Liver (tissue), 9 donors: Measurements from ENCODE around the gene BTBD8. TPM values are rescaled to one million over a fixed set of nuclear protein-coding genes. Genes with fewer than 3 reads are reported as not detected.

Source experiments
- DNase-seq: peaks from one replicate; pipeline ENCODE4 v3.0.0-alpha.2; 2017; ENCODE audit warnings: low spot score
- H3K27ac ChIP-seq, 2 donors: one replicate each; pipeline ENCODE4 v1.7.0; 2013; ENCODE audit warnings: inconsistent platforms in 2 of 2, low read length in 2 of 2, control low read depth in 1 of 2, low read depth in 1 of 2, mild to moderate bottlenecking in 1 of 2
- H3K27me3 ChIP-seq, 4 donors: one replicate each; pipeline versions ENCODE4 v1.6.1 to v1.7.0; 2013; ENCODE audit warnings: low read length in 3 of 4, inconsistent platforms in 1 of 4, mild to moderate bottlenecking in 1 of 4, moderate library complexity in 1 of 4; ENCODE audit not compliant: control insufficient read depth in 4 of 4, insufficient read depth in 4 of 4
- H3K36me3 ChIP-seq, 4 donors: one replicate each; pipeline versions ENCODE4 v1.6.1 to v1.7.0; 2013; ENCODE audit warnings: low read length in 3 of 4, mild to moderate bottlenecking in 3 of 4, low read depth in 1 of 4, moderate library complexity in 1 of 4; ENCODE audit not compliant: control insufficient read depth in 4 of 4, insufficient read depth in 3 of 4
- H3K4me1 ChIP-seq, 4 donors: one replicate each; pipeline versions ENCODE4 v1.6.1 to v1.7.0; 2013; ENCODE audit warnings: low read length in 3 of 4, mild to moderate bottlenecking in 3 of 4, moderate library complexity in 1 of 4; ENCODE audit not compliant: control insufficient read depth in 4 of 4, insufficient read depth in 4 of 4
- H3K4me3 ChIP-seq, 3 donors: one replicate each; pipeline versions ENCODE4 v1.6.1 to v1.7.0; 2013; ENCODE audit warnings: low read length in 3 of 3, control low read depth in 1 of 3, low read depth in 1 of 3, mild to moderate bottlenecking in 1 of 3
- H3K9ac ChIP-seq, 2 donors: one replicate each; pipeline ENCODE4 v1.7.0; 2013; ENCODE audit warnings: low read length in 2 of 2, mild to moderate bottlenecking in 2 of 2, moderate library complexity in 2 of 2, control low read depth in 1 of 2, low read depth in 1 of 2
- H3K9me3 ChIP-seq, 4 donors: one replicate each; pipeline versions ENCODE4 v1.6.1 to v1.7.0; 2013; ENCODE audit warnings: low read length in 3 of 4; ENCODE audit not compliant: control insufficient read depth in 4 of 4
- ATF3 ChIP-seq: IDR thresholded peaks from 2 replicates; pipeline ENCODE4 v1.6.1; 2016; ENCODE audit warnings: antibody characterized with exemption
- CTCF ChIP-seq: fragments of 150-350 bp; IDR thresholded peaks from 2 replicates; pipeline ENCODE4 v1.5.1; 2017; ENCODE audit warnings: improper control_type of control experiment, low read depth, low read length; ENCODE audit not compliant: missing input control
- EGR1 ChIP-seq, 2 donors: IDR thresholded peaks; 2 replicates each; pipeline ENCODE4 v1.6.1; 2016 to 2018; ENCODE audit warnings: antibody characterized with exemption in 2 of 2, low read depth in 2 of 2
- FOXA1 ChIP-seq: IDR thresholded peaks from 2 replicates; pipeline ENCODE4 v1.6.1; 2016; ENCODE audit warnings: antibody characterized with exemption
- FOXA2 ChIP-seq: IDR thresholded peaks from 2 replicates; pipeline ENCODE4 v1.6.1; 2016; ENCODE audit warnings: antibody characterized with exemption
- GABPA ChIP-seq, 2 donors: IDR thresholded peaks in 1 of 2; conservative IDR thresholded peaks in 1 of 2; 2 replicates each; pipeline ENCODE4 v1.6.1; 2016; ENCODE audit warnings: antibody characterized with exemption in 2 of 2, mild to moderate bottlenecking in 1 of 2, moderate library complexity in 1 of 2
- HNF4A ChIP-seq, 2 donors: conservative IDR thresholded peaks; 2 replicates each; pipeline ENCODE4 v1.6.1; 2016; ENCODE audit warnings: antibody characterized with exemption in 2 of 2, mild to moderate bottlenecking in 2 of 2
- HNF4G ChIP-seq: IDR thresholded peaks from 2 replicates; pipeline ENCODE4 v1.6.1; 2016; ENCODE audit warnings: antibody characterized with exemption
- JUND ChIP-seq, 2 donors: IDR thresholded peaks; 2 replicates each; pipeline ENCODE4 v1.6.1; 2016; ENCODE audit warnings: antibody characterized with exemption in 2 of 2
- MAX ChIP-seq: IDR thresholded peaks from 2 replicates; pipeline ENCODE4 v1.6.1; 2016; ENCODE audit warnings: antibody characterized with exemption
- NR2F2 ChIP-seq: IDR thresholded peaks from 2 replicates; pipeline ENCODE4 v1.6.1; 2016; ENCODE audit warnings: antibody characterized with exemption
- RAD21 ChIP-seq, 2 donors: IDR thresholded peaks; 2 replicates each; pipeline ENCODE4 v1.6.1; 2016; ENCODE audit warnings: antibody characterized with exemption in 2 of 2, mild to moderate bottlenecking in 2 of 2
- REST ChIP-seq: IDR thresholded peaks from 2 replicates; pipeline ENCODE4 v1.6.1; 2016; ENCODE audit warnings: antibody characterized with exemption, mild to moderate bottlenecking
- RXRA ChIP-seq, 2 donors: IDR thresholded peaks; 2 replicates each; pipeline ENCODE4 v1.6.1; 2017 to 2018; ENCODE audit warnings: antibody characterized with exemption in 2 of 2, mild to moderate bottlenecking in 1 of 2
- SP1 ChIP-seq: IDR thresholded peaks from 2 replicates; pipeline ENCODE4 v1.6.1; 2018; ENCODE audit warnings: antibody characterized with exemption, mild to moderate bottlenecking
- TAF1 ChIP-seq: conservative IDR thresholded peaks from 2 replicates; pipeline ENCODE4 v1.6.1; 2016; ENCODE audit warnings: antibody characterized with exemption, mild to moderate bottlenecking
- YY1 ChIP-seq: IDR thresholded peaks from 2 replicates; pipeline ENCODE4 v1.6.1; 2016; ENCODE audit warnings: antibody characterized with exemption, mild to moderate bottlenecking
- ZBTB33 ChIP-seq: IDR thresholded peaks from 2 replicates; pipeline ENCODE4 v1.6.1; 2016; ENCODE audit warnings: antibody characterized with exemption
- WGBS: extraction: QIAGEN DNeasy Blood & Tissue Kit; methylation state at CpG from one replicate; pipeline ENCODE4 v1.1.7; 2013; 5-methylcytosine and 5-hydroxymethylcytosine counted together
- polyA plus RNA-seq, 2 donors: library from polyadenylated mRNA; stranded (reverse) in 1 of 2; unstranded in 1 of 2; fragments of 200-250 nt in 1 of 2; fragments of >200 nt in 1 of 2; fragmentation: Nextera tagmentation in 1 of 2; extraction: Ambion mirVana in 1 of 2; gene quantifications; one replicate each; pipeline versions ENCODE4 v1.2.1 to v1.2.3, GENCODE V29; 2013 to 2015
- total RNA-seq, 2 donors: library from RNA; depleted of rRNA; stranded (reverse); fragments of >200 nt; gene quantifications; one replicate each; pipeline ENCODE4 v1.2.3, GENCODE V29; 2014
- donor health status: healthy.
- donor health status: healthy.
- donor health status: healthy.
- donor health status: healthy.
- donor health status: healthy.

BTBD8 gene
- total and polyA plus RNA-seq, 4 donors: 0.47 to 1.8 (median 1.1) TPM

- Histone ChIP-seq H3K36me3 (no peaks in the 10 kb centered on the region), H3K27me3 (no peaks in the 10 kb centered on the region), H3K9ac (no peak overlapping the region), H3K27ac (no peak overlapping the region), H3K9me3 (peaks cover 0 to 4% (median 2%) of the 10 kb centered on the region in 4 donors), H3K4me1 (no peaks in the 10 kb centered on the region), H3K4me3 (no peak overlapping the region)
- 69% methylated on average over 2 of the region's 2 CpGs for WGBS
- no peak for DNase-seq
- TF ChIP-seq ATF3 (no peak), JUND (IDR thresholded peaks at IDR 0.05) (no peak), HNF4G (no peak), RAD21 (IDR thresholded peaks at IDR 0.05) (no peak), YY1 (no peak), REST (no peak), TAF1 (no peak), RXRA (IDR thresholded peaks at IDR 0.05) (no peak), SP1 (no peak), GABPA (IDR thresholded peaks at IDR 0.05 in 1 of 2, conservative IDR thresholded peaks at IDR 0.05 in 1 of 2) (no peak), ZBTB33 (no peak), CTCF (no peak), HNF4A (conservative IDR thresholded peaks at IDR 0.05) (no peak), MAX (no peak), FOXA2 (no peak), NR2F2 (no peak), FOXA1 (no peak), EGR1 (IDR thresholded peaks at IDR 0.05; ENCODE audit: low read depth in 2 of 2) (no peak)
Observed at GRCh38 chr1:92210701-92211100, 130.6 kb downstream of the BTBD8 start.
